Stimulated activated CD4-positive, alpha-beta T cell treated with anti-CD3 and anti-CD28 coated beads, Interleukin-15, amount 100 ng/mL, for 24 hours (primary cell): ENCODE measurements around the gene CA5A.
"Not testable (repeated sequence)": the region's sequence is repeated elsewhere in the genome, so short reads cannot be mapped to it uniquely, and the experiment has no call there.

Source experiments
- DNase-seq: peaks from one replicate; pipeline ENCODE4 v3.0.0-alpha.2; 2020

The CA5A gene

GRCh38 chr16:87919681-87919994 is 16.7 kb downstream of the CA5A start:
- no peak for DNase-seq

GRCh38 chr16:87918866-87919680 is 17.3 kb downstream of the CA5A start:
- DNase-seq = no peak

GRCh38 chr16:87918338-87918737 is 18.0 kb downstream of the CA5A start:
- DNase-seq = no peak

DNA sequence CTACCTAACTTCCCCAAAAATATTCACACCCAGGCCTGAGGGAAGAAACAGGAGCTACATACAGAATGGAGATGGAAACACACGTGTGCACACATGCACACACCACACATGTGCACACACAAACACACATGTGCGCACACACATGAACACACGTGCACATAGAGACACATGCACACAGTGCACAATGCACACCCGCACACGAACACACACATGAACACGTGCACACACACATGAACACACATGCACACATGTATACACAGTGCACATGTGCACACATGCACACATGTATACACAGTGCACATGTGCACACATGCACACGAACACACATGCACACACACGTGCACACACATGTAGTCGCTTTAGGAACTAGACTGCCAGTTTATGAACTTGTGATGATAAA is 18.8 kb downstream of the CA5A start:
- no peak for DNase-seq

DNA sequence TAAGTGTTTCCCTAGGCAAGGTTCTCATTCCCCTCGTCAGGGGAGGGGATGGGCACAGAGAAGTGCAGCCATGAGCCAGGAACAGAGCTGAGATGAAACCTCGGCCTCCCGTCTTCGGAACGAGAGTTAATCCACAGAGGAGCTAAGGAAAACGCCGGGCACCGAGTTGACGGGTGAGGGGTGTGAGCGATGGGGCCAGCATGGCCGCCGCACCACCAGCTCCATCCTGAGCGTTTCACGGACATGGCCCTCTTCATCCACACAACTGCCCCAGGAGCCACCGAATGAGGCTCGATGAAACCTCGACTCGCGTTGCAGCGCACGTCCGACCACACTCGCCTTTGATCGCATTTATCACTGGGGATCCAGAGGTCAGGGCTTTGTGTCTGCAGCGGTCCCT is 21.5 kb downstream of the CA5A start:
- no peak for DNase-seq

- not testable (repeated sequence) for DNase-seq
Measured at GRCh38 chr16:87914021-87914725, 22.2 kb downstream of the CA5A start.

DNA sequence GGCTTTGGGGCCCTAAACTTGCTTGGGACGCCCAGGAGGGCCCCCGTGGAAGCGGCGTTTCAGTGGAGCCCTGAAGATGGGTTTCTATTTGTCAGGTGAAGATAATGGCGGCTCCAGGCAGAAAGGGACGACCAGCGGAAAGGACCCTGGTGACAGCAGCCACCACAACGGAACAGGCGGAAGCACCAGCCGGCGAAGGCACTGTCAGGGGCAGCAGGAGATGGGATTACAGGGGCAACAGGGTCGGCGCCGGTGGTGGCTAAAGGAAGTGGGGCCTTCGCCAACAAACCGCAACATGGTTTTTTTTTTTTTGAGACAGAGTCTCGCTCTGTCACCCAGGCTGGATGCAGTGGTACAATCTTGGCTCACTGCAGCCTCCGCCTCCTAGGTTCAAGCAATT is 23.6 kb downstream of the CA5A start:
- not testable (repeated sequence) for DNase-seq

DNA sequence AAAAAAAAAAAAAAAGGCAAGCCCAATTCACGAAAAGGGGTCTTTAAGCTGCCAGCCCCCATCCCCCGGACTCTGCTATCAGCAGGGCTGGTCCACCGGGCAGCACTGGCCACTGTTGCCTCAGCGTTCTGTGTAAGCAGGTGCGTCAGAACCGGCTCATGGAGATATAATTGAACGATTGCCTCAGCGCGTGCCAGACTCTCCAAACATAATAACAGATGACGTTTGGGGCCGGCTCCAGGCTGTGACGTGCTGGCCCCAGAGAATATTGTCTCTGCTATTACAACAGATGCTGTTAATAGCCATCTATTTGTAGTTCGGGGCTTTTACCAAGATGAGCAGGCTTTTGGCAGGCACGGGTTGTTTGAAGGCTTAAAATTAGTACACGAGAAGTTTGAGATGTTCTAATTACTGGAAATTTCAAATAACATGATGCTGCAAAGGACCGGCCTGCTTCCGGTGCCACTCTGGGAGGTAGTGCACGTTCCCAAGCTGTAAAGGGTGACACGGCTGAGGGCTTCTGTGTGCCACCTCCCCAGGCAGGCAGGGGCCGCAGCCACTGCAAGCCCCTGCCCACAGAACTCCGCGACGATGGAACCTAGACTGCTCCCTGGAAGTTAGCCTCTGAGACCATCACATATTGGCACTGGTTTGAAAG is 25.1 kb downstream of the CA5A start:
- not testable (repeated sequence) for DNase-seq

GRCh38 chr16:87909203-87909935 is 27.0 kb downstream of the CA5A start:
- peak; percentile 93 for DNase-seq

- DNase-seq = not testable (repeated sequence)
Measured at GRCh38 chr16:87908101-87908500, 28.2 kb downstream of the CA5A start.

DNA sequence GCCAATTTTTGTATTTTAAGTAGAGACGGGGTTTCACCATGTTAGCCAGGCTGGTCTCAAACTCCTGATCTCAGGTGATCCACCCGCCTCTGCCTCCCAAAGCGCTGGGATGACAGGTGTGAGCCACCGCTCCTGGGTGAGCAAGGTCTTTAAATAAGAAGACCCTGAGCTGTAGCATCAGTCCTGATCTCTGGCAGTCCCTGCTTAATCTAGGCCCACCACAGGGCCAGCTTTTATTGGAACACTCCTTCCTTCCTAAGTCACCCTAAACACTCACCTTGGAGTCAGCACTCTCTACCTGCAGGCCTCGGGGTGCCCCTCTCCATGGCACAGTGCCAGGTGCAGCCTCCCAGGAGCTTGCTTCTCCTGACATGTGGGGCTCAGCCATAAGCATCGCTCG is 30.8 kb downstream of the CA5A start:
- not testable (repeated sequence) for DNase-seq

- not testable (repeated sequence) for DNase-seq
Measured at GRCh38 chr16:87904963-87905362, 31.4 kb downstream of the CA5A start.

DNA sequence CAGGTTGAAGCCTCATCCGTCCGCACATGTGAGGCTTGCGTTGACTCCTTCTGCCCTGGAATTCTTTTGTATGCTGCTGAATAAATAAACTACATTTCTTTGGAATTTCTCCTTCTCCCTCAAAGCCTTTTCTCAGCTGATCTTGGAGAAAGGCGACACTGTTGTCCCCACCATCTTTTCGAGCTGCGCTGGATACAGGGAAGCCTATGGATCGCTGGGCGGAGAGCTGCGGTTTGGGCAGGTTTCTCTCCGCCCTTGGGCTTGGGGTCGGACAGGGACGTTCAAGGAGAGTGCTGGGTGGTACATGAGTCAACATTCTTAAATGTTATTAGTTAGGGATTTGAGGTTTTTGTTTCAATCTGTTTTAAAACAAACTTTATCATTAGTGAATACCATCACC is 35.8 kb downstream of the CA5A start:
- DNase-seq = not testable (repeated sequence)

- DNase-seq = peak; percentile 77
Measured at GRCh38 chr16:87897521-87898505, 38.5 kb downstream of the CA5A start.

DNA sequence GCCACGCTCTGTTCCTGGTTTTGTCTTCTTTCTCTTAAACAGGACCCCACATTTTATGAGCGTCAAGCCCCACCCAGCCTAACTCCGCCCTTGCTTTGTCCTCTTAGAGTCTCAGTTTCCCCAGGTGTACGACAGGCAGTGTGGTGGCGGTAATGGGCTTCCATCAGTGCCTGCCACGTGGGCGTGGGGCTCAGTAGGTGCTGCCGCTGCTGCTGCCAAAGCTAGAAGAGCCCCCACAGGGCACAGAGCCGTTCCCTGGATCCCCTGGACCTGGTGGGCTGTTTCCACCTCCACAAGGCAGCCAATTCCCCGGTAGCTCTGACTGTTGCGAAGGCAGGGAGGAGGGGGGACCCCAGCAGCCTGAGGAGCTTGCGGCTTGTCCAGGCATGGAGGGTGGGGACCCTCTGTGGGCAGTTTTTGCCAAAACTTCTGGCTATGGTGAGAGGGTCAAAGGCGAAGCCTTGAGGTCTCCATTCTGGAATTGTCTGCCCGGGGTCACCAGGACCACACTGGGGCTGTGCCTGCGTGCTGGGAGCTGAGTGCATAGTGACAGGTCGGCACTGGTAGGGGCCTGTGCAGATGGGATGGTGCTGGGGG is 39.3 kb downstream of the CA5A start:
- DNase-seq = peak; percentile 27

- DNase-seq = not testable (repeated sequence)
Measured at GRCh38 chr16:87896176-87896890, 40.0 kb downstream of the CA5A start.

GRCh38 chr16:87895641-87896141 is 40.6 kb downstream of the CA5A start:
- peak; percentile 91 for DNase-seq

DNA sequence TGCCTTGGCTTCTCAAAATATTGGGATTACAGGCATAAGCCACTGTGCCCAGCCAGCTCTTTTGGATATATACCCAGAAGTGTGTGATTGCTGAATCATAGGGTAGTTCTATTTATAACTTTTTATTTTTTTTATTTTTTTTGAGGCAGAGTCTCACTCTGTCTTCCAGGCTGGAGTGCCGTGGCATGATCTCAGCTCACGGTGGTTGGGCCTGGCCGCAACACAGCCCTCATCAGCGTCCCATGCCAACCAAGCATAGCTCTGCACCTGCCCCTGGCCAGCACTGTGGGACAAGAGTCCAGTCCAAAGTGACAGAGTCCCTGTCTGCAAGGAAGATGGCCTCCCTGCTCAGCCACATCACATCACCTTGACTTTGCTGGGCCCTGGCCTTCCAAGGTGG is 42.3 kb downstream of the CA5A start:
- DNase-seq = not testable (repeated sequence)

DNA sequence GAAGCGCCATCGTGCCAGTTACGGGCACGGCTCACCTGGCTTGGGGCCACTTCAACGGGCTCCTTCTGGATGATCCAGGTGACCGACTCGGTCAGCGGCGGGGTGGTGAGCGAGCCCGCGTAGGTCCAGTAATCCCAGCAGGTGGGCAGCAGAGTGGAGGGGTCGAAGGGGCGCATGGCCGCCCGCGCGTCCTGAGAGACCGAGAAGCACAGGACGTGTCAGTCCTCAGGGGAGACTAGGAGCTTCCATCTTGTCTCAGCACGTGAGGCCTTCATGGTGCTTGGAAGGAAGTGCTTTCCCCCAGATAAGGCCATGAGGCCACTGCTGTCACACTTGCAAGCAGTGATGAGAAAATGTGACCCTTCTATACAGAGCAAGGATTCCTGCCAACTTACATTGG is 44.6 kb downstream of the CA5A start:
- no peak for DNase-seq

GRCh38 chr16:87889762-87890161 is 46.6 kb downstream of the CA5A start:
- DNase-seq = peak; percentile 59

GRCh38 chr16:87888346-87888745 is 48.0 kb downstream of the CA5A start:
- DNase-seq = not testable (repeated sequence)
